Left lung (tissue), 14 donors: ENCODE results near the gene HNRNPUL2. TPM values are rescaled to one million over a fixed set of nuclear protein-coding genes. Genes with fewer than 3 reads are reported as not detected.

Experiments
- ATAC-seq: fragments of 200-7000 bp; cut with Tn5 transposase; one replicate; pipeline ENCODE4 v1.9.1; 2020; ENCODE audit warnings: moderate library complexity
- DNase-seq, 4 donors: peaks; one replicate each; pipeline ENCODE4 v3.0.0-alpha.2; 2013 to 2020
- H3K27ac ChIP-seq, 2 donors: fragments of 200-600 bp; sonication (generic) in 1 of 2; one replicate each; pipeline versions ENCODE4 v1.5.0 to v1.8.0; 2020 to 2021
- H3K27me3 ChIP-seq, 2 donors: fragments of 200-600 bp; sonication (generic) in 1 of 2; one replicate each; pipeline versions ENCODE4 v1.5.0 to v1.8.0; 2020 to 2021
- H3K36me3 ChIP-seq, 2 donors: fragments of 200-600 bp; sonication (generic) in 1 of 2; one replicate each; pipeline versions ENCODE4 v1.5.0 to v1.8.0; 2020 to 2021
- H3K4me1 ChIP-seq, 2 donors: fragments of 200-600 bp; one replicate each; pipeline ENCODE4 v1.8.0; 2021
- H3K4me3 ChIP-seq, 2 donors: fragments of 200-600 bp; sonication (generic) in 1 of 2; one replicate each; pipeline versions ENCODE4 v1.5.0 to v1.8.0; 2020 to 2021; ENCODE audit warnings: mild to moderate bottlenecking in 1 of 2
- H3K9me3 ChIP-seq, 2 donors: fragments of 200-600 bp; sonication (generic) in 1 of 2; one replicate each; pipeline versions ENCODE4 v1.5.0 to v1.8.0; 2020 to 2021
- intact Hi-C, 2 donors: fragments of 100-400 bp; cut with DNase I; formaldehyde crosslinking; loops; one replicate each; pipeline versions ENCODE4 v1.11.2 to v1.14.2; 2022
- long read RNA-seq, 12 donors: library from polyadenylated mRNA in 2 of 12; unstranded in 2 of 12; transcript quantifications; one replicate each; pipeline ENCODE4 v2.0.0 and lab custom pipeline, GENCODE V29; 2019 to 2026
- polyA plus RNA-seq, 6 donors: library from polyadenylated mRNA; unstranded; fragments of 120-200 nt; gene quantifications; one replicate each; pipeline ENCODE4 v1.2.1, GENCODE V29; 2013; ENCODE audit not compliant: insufficient read length in 6 of 6
- total RNA-seq, 2 donors: library from RNA; stranded (reverse); fragmentation: NEBNext Ultra II Directional; extraction: Animal tissue kit (Norgen Biotek cat#: 25700); gene quantifications; one replicate each; pipeline ENCODE4 v1.2.1, GENCODE V29; 2021
- TF ChIP-seq, protein P1 (sequence below), 2 donors: fragments of 200-600 bp; sonication (generic) in 1 of 2; IDR thresholded peaks; one replicate each; pipeline versions ENCODE4 v1.5.0 to v1.8.0; 2021; ENCODE audit warnings: antibody characterized with exemption in 2 of 2
- donor health status: DM: no; HTN: yes; CAD: no.
- donor health status: DM: no; HTN: no; CAD: no.

Gene HNRNPUL2
- total RNA-seq (10 to 100 TPM; 31.8 to 43.2 TPM), polyA plus RNA-seq (10 to 100 TPM; 79.9 to 95.4 (median 91.2) TPM)
- long read RNA-seq, donor 1, full-length matches to known transcripts = 9 of 9 reads
- long read RNA-seq, donor 1, partial matches to known transcripts = 0 of 9 reads
- long read RNA-seq, donor 1, other reads (novel, unspliced or antisense) = 0 of 9 reads
- long read RNA-seq, donor 2, full-length matches to known transcripts = 8 of 8 reads
- long read RNA-seq, donor 2, partial matches to known transcripts = 0 of 8 reads
- long read RNA-seq, donor 2, other reads (novel, unspliced or antisense) = 0 of 8 reads
- long read RNA-seq, donor 3, full-length matches to known transcripts = 5 of 29 reads
- long read RNA-seq, donor 3, partial matches to known transcripts = 24 of 29 reads
- long read RNA-seq, donor 3, other reads (novel, unspliced or antisense) = 0 of 29 reads
- long read RNA-seq, donor 4, partial matches to known transcripts = 1 of 6 reads
- long read RNA-seq, donor 4, other reads (novel, unspliced or antisense) = 5 of 6 reads
- long read RNA-seq, donor 5, full-length matches to known transcripts = 8 of 8 reads
- long read RNA-seq, donor 5, partial matches to known transcripts = 0 of 8 reads
- long read RNA-seq, donor 5, other reads (novel, unspliced or antisense) = 0 of 8 reads
- long read RNA-seq, donor 6, full-length matches to known transcripts = 1 of 1 reads
- long read RNA-seq, donor 6, partial matches to known transcripts = 0 of 1 reads
- long read RNA-seq, donor 6, other reads (novel, unspliced or antisense) = 0 of 1 reads
- long read RNA-seq, donor 7, full-length matches to known transcripts = 4 of 4 reads
- long read RNA-seq, donor 7, partial matches to known transcripts = 0 of 4 reads
- long read RNA-seq, donor 7, other reads (novel, unspliced or antisense) = 0 of 4 reads
- long read RNA-seq, donor 8, full-length matches to known transcripts = 8 of 8 reads
- long read RNA-seq, donor 8, partial matches to known transcripts = 0 of 8 reads
- long read RNA-seq, donor 8, other reads (novel, unspliced or antisense) = 0 of 8 reads
- long read RNA-seq, donor 9 = 0 reads
- long read RNA-seq, donor 10, partial matches to known transcripts = 0 of 1 reads
- long read RNA-seq, donor 10, other reads (novel, unspliced or antisense) = 1 of 1 reads
- long read RNA-seq, donor 11, full-length matches to known transcripts = 5 of 5 reads
- long read RNA-seq, donor 11, partial matches to known transcripts = 0 of 5 reads
- long read RNA-seq, donor 11, other reads (novel, unspliced or antisense) = 0 of 5 reads
- long read RNA-seq, donor 12, full-length matches to known transcripts = 10 of 10 reads
- long read RNA-seq, donor 12, partial matches to known transcripts = 0 of 10 reads
- long read RNA-seq, donor 12, other reads (novel, unspliced or antisense) = 0 of 10 reads

DNA sequence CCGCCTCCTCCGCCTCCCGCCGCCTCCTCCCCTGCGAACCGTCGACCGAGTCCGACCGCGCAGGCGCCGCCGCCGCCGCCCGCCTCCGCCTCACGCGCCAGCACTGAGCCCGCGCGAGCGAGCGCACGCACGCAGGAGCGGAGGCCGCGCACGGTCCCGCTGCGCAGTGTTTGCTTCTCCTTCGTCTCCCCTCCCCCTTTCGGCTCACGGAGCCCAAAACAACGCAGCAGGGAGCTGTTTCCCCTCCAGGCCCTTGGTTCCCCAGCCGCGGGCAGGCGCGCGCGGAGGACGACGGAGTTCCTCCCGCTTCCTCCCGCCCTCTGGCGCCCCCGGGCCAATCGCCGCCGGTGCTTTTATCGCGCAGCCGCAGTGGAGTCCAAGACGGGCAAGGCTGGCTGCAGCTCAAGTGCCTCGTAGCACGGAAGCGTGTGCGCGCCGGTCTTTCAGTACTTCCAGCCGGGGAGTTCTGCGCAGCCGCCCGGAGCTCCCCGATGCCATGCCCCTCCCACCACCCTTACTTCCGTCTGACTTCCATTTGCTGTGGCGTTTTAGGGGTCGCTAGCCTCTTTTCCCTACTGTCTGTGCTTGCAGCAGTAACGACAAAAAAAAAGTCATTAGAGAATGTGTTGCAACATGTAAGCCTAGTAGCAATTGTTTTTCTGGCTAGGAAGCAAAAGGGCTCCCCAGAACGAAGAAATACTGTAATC is at the start of gene HNRNPUL2:
Gene HNRNPUL2 (minus strand): TSS at position 293 of the 707 bp plus-strand sequence. CDS start 301 bp downstream, outside the sequence.
- H3K27me3 ChIP-seq = no peaks in the 10 kb centered on the region
- H3K9me3 ChIP-seq = no peaks in the 10 kb centered on the region
- H3K36me3 ChIP-seq = peaks cover 7 to 27% of the 10 kb centered on the region in 2 donors
- ATAC-seq (peak; percentile 89), DNase-seq (peak; percentile 99 to 100 (median 100))
- H3K4me3 ChIP-seq = peak within 1 kb of the TSS; percentile 95 to 96
- peaks cover 28 to 58% of the 10 kb centered on the region in 2 donors for H3K4me1 ChIP-seq
- intact Hi-C loops = no loop called here
- H3K27ac ChIP-seq = peak within 1 kb of the TSS; percentile 94 to 98
- TF ChIP-seq, protein P1, sequence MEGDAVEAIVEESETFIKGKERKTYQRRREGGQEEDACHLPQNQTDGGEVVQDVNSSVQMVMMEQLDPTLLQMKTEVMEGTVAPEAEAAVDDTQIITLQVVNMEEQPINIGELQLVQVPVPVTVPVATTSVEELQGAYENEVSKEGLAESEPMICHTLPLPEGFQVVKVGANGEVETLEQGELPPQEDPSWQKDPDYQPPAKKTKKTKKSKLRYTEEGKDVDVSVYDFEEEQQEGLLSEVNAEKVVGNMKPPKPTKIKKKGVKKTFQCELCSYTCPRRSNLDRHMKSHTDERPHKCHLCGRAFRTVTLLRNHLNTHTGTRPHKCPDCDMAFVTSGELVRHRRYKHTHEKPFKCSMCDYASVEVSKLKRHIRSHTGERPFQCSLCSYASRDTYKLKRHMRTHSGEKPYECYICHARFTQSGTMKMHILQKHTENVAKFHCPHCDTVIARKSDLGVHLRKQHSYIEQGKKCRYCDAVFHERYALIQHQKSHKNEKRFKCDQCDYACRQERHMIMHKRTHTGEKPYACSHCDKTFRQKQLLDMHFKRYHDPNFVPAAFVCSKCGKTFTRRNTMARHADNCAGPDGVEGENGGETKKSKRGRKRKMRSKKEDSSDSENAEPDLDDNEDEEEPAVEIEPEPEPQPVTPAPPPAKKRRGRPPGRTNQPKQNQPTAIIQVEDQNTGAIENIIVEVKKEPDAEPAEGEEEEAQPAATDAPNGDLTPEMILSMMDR (IDR thresholded peaks at IDR 0.05) = no peak

DNA sequence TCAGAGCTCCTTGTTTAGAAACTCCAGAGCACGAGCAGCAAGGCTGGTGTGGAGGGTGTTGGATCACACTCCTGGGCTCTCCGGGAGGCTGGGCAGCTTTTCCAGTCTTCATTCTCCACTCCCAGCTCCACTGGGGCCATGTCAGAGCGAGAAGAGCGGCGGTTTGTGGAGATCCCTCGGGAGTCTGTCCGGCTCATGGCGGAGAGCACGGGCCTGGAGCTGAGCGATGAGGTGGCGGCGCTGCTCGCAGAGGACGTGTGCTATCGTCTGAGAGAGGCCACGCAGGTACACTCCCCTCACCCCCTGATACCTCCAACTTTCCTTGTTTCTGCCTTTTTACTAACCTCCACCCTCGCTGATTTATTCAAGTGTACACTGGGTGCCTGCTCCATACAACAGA is 48.4 kb upstream of the HNRNPUL2 start:
- TF ChIP-seq, protein P1 (IDR thresholded peaks at IDR 0.05) = no peak
- Histone ChIP-seq H3K4me1 (peaks cover 8 to 33% of the 10 kb centered on the region in 2 donors), H3K27me3 (no peaks in the 10 kb centered on the region), H3K4me3 (no peak overlapping the region), H3K27ac (peak overlapping the region in 1 of 2 donors; percentile 73), H3K36me3 (peaks cover 0 to 49% of the 10 kb centered on the region in 2 donors), H3K9me3 (no peaks in the 10 kb centered on the region)
- no peak for DNase-seq
- no peak for ATAC-seq
- intact Hi-C loops = no loop called here

DNA sequence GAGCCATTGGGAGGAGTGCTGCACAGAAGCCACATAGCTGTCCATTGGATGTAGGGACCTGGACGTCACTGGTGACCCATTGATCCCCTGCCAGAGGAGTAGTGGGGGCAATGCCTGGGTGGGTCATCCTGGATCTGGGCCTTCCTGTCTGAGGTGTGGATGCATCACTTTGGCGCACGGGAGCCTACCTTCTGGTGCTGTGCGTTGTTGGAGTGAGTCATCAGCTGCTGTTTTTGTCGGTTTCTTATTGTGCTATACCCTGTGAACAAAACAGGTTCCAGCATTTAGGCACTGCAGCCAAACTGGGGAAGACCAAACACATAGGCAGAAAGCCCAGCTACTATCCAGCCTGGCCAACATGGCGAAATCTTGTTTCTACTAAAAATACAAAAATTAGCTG is 47.1 kb upstream of the HNRNPUL2 start:
- no peak overlapping the region for H3K4me3 ChIP-seq
- H3K4me1 ChIP-seq = peaks cover 16 to 42% of the 10 kb centered on the region in 2 donors
- peaks cover 0 to 39% of the 10 kb centered on the region in 2 donors for H3K36me3 ChIP-seq
- intact Hi-C loops = no loop called here
- no peaks in the 10 kb centered on the region for H3K9me3 ChIP-seq
- ATAC-seq = no peak
- TF ChIP-seq, protein P1 (IDR thresholded peaks at IDR 0.05) = no peak
- peak overlapping the region in 1 of 2 donors; percentile 73 for H3K27ac ChIP-seq
- no peak for DNase-seq
- no peaks in the 10 kb centered on the region for H3K27me3 ChIP-seq

DNA sequence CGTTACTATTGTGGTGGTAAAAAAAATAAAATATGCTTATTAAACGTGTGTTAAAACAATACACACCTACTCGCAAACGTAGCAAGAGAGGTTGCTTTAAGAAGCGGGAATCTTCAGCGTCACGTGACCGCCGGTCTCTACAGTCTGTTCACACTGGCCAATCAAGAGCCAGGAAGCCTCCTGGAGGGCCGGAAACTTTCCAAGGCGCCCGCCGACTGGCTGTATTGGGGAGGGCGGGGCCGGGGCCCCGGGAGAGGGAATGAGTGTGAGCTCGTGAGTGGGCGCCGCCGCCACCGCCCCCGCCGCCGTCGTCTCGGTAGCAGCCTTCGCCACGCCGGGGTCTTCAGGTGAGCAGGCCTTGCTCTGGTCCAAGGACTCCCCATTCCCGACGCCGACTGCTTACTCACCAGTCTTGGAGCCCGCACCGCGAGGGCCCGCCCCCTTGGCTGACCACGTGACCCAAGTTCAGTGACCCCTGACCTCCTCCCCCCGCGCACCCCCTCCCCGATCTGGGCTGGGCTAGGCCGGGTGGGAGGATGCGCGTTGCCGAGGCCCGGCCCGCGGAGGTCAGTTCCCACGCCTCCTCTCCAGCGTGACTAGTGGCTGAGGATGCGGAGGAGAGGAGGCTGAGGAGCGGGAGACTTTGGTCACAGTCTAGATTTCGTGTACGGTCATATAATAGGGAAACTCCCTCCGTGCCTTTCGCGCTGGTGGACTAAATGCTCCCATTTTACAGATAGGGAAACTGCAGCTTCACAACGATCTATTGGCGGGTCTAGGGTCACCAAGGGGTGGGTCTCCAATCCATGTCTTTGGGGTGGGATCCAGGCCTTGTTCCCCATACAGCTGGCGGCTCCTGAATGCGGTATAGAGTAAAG is 44.1 kb upstream of the HNRNPUL2 start, which contains the start of gene TAF6L:
Gene TAF6L (plus strand): TSS at position 253 of the 878 bp plus-strand sequence. CDS start 4,388 bp downstream, outside the sequence.
- peaks cover 16 to 42% of the 10 kb centered on the region in 2 donors for H3K4me1 ChIP-seq
- peak within 1 kb of the TSS; percentile 91 to 94 for H3K27ac ChIP-seq
- no peaks in the 10 kb centered on the region for H3K9me3 ChIP-seq
- peaks cover 0 to 32% of the 10 kb centered on the region in 2 donors for H3K36me3 ChIP-seq
- H3K4me3 ChIP-seq = peak within 1 kb of the TSS; percentile 52 to 72
- intact Hi-C loops = no loop called here
- TF ChIP-seq, protein P1 (IDR thresholded peaks at IDR 0.05) = no peak
- H3K27me3 ChIP-seq = no peaks in the 10 kb centered on the region
- DNase-seq = peak; percentile 95 to 98 (median 97)
- ATAC-seq = peak; percentile 97
